ENCODE results near the gene MITF. TPM values are rescaled to one million over a fixed set of nuclear protein-coding genes. Genes with fewer than 3 reads are reported as not detected.

MITF gene
- total RNA-seq, 1 experiment from 2014 or later, result 4.3 TPM

- Histone ChIP-seq H3K36me3 (ENCODE audit: control insufficient read depth, insufficient read depth, low read length) (no peaks in the 10 kb centered on the region), H3K27me3 (replicated peaks; ENCODE audit: control insufficient read depth, insufficient read depth, low read length) (no peaks in the 10 kb centered on the region; the same call in 1 of the 2 replicates), H3K4me1 (0 out of 2 replicates have a peak, but pooled peaks cover 4% of the 10 kb centered on the region), H3K4me3 (ENCODE audit: low read depth, low read length) (no peak overlapping the region), H3K9me3 (no peaks in the 10 kb centered on the region)
- BruUV-seq (replicated peaks), result no TSS peak
- no peak for DNase-seq
- intact Hi-C loops (cut with micrococcal nuclease; ENCODE audit: unreplicated experiment), result no loop called here
- TF ChIP-seq CTCF (IDR thresholded peaks at IDR 0.05; ENCODE audit: insufficient read depth in 1 of 2, low read depth in 1 of 2, low read length in 1 of 2, severe bottlenecking in 1 of 2, unreplicated experiment in 1 of 2), result no peak
- Mint-ChIP-seq H3K4me1 (ENCODE audit: low read depth, unreplicated experiment) (peaks cover 12% of the 10 kb centered on the region), H3K36me3 (ENCODE audit: insufficient read depth, unreplicated experiment) (no peaks in the 10 kb centered on the region), H3K9me3 (ENCODE audit: unreplicated experiment) (no peaks in the 10 kb centered on the region), H3K4me3 (ENCODE audit: unreplicated experiment) (no peak overlapping the region), H3K27me3 (ENCODE audit: insufficient read depth, unreplicated experiment) (peaks cover 9% of the 10 kb centered on the region), H3K27ac (ENCODE audit: unreplicated experiment) (no peak overlapping the region)
- POLR2A ChIA-PET, result no interaction called here
- CTCF ChIA-PET, result no interaction called here
Observed at GRCh38 chr3:69729147-69729919, 9.9 kb upstream of the MITF start.

- no peak overlapping the region for H3K4me3 ChIP-seq (ENCODE audit: low read depth, low read length)
- 0 out of 2 replicates have a peak, but pooled peaks cover 4% of the 10 kb centered on the region for H3K4me1 ChIP-seq
- POLR2A ChIA-PET, result no interaction called here
- CTCF ChIA-PET, result no interaction called here
- H3K27me3 Mint-ChIP-seq (ENCODE audit: insufficient read depth, unreplicated experiment), result peaks cover 15% of the 10 kb centered on the region
- TF ChIP-seq CTCF (IDR thresholded peaks at IDR 0.05; ENCODE audit: insufficient read depth in 1 of 2, low read depth in 1 of 2, low read length in 1 of 2, severe bottlenecking in 1 of 2, unreplicated experiment in 1 of 2), result no peak
- intact Hi-C loops (cut with micrococcal nuclease; ENCODE audit: unreplicated experiment), result loop anchor here (10.0 kb wide), 1 partner anchor 54 kb away; no protein-coding TSS in a partner anchor
- peaks cover 6% of the 10 kb centered on the region for H3K4me1 Mint-ChIP-seq (ENCODE audit: low read depth, unreplicated experiment)
- H3K27ac Mint-ChIP-seq (ENCODE audit: unreplicated experiment), result no peak overlapping the region
- H3K4me3 Mint-ChIP-seq (ENCODE audit: unreplicated experiment), result no peak overlapping the region
- no peaks in the 10 kb centered on the region for H3K36me3 Mint-ChIP-seq (ENCODE audit: insufficient read depth, unreplicated experiment)
- DNase-seq, result no peak
- H3K27me3 ChIP-seq (replicated peaks; ENCODE audit: control insufficient read depth, insufficient read depth, low read length), result no peaks in the 10 kb centered on the region; the same call in 1 of the 2 replicates
- H3K9me3 Mint-ChIP-seq (ENCODE audit: unreplicated experiment), result no peaks in the 10 kb centered on the region
- H3K9me3 ChIP-seq, result 0 out of 2 replicates have a peak, but pooled peaks cover under 1% of the 10 kb centered on the region
- H3K36me3 ChIP-seq (ENCODE audit: control insufficient read depth, insufficient read depth, low read length), result no peaks in the 10 kb centered on the region
- no TSS peak for BruUV-seq (replicated peaks)
Observed at GRCh38 chr3:69731080-69731479, 8.2 kb upstream of the MITF start.

GRCh38 chr3:69735893-69736292, 3.4 kb upstream of the MITF start:
- BruUV-seq (replicated peaks), result no TSS peak
- Histone ChIP-seq H3K27me3 (replicated peaks; ENCODE audit: control insufficient read depth, insufficient read depth, low read length) (no peaks in the 10 kb centered on the region; the same call in none of the 2 replicates), H3K4me3 (ENCODE audit: low read depth, low read length) (no peak overlapping the region), H3K9me3 (0 out of 2 replicates have a peak, but pooled peaks cover 3% of the 10 kb centered on the region), H3K36me3 (ENCODE audit: control insufficient read depth, insufficient read depth, low read length) (no peaks in the 10 kb centered on the region), H3K4me1 (peaks cover 6% of the 10 kb centered on the region; the same call in 1 of the 2 replicates)
- Mint-ChIP-seq H3K36me3 (ENCODE audit: insufficient read depth, unreplicated experiment) (no peaks in the 10 kb centered on the region), H3K4me1 (ENCODE audit: low read depth, unreplicated experiment) (peaks cover 10% of the 10 kb centered on the region), H3K27ac (ENCODE audit: unreplicated experiment) (no peak overlapping the region), H3K4me3 (ENCODE audit: unreplicated experiment) (no peak overlapping the region), H3K9me3 (ENCODE audit: unreplicated experiment) (no peaks in the 10 kb centered on the region), H3K27me3 (ENCODE audit: insufficient read depth, unreplicated experiment) (peaks cover 15% of the 10 kb centered on the region)
- intact Hi-C loops (cut with micrococcal nuclease; ENCODE audit: unreplicated experiment), result loop anchor here (10.0 kb wide), 1 partner anchor 49 kb away; no protein-coding TSS in a partner anchor
- CTCF ChIA-PET, result no interaction called here
- POLR2A ChIA-PET, result no interaction called here
- TF ChIP-seq CTCF (IDR thresholded peaks at IDR 0.05; ENCODE audit: insufficient read depth in 1 of 2, low read depth in 1 of 2, low read length in 1 of 2, severe bottlenecking in 1 of 2, unreplicated experiment in 1 of 2), result no peak
- DNase-seq, result no peak

Data from Caco-2 (cell line).